GM12878 (cell line): ENCODE data around the gene SIX3. TPM values are rescaled to one million over a fixed set of nuclear protein-coding genes. Genes with fewer than 3 reads are reported as not detected.
A peak's percentile ranks its signal among the peaks of the same experiment; 100 is the strongest.

Experiments
- BCL11A ChIP-seq: IDR thresholded peaks from 2 replicates; pipeline ENCODE4 v1.6.1; 2011; ENCODE audit warnings: low read depth, low read length
- BHLHE40 ChIP-seq, 2 experiments: fragments of 450-650 bp in 1 of 2; IDR thresholded peaks; 2 replicates each; pipeline ENCODE4 v1.6.1; 2011 to 2017; ENCODE audit warnings: low read depth in 2 of 2, borderline replicate concordance in 1 of 2, improper control_type of control experiment in 1 of 2, low read length in 1 of 2, mild to moderate bottlenecking in 1 of 2
- CHD1 ChIP-seq: IDR thresholded peaks from 2 replicates; pipeline ENCODE4 v1.6.1; 2012; ENCODE audit warnings: low read depth, low read length, improper control_type of control experiment
- EGR1 ChIP-seq, 2 experiments: IDR thresholded peaks; 1 replicate in 1 of 2; 2 replicates in 1 of 2; pipeline ENCODE4 v1.6.1; 2011 to 2012; ENCODE audit warnings: low read depth in 2 of 2, low read length in 2 of 2, borderline replicate concordance in 1 of 2, mild to moderate bottlenecking in 1 of 2, moderate library complexity in 1 of 2
- EP300 ChIP-seq, 2 experiments: fragments of 150-350 bp in 1 of 2; IDR thresholded peaks; 2 replicates each; pipeline ENCODE4 v1.6.1; 2011 to 2012; ENCODE audit warnings: low read depth in 2 of 2, low read length in 2 of 2, borderline replicate concordance in 1 of 2, improper control_type of control experiment in 1 of 2, inconsistent platforms in 1 of 2; ENCODE audit not compliant: control insufficient read depth in 1 of 2
- ESRRA ChIP-seq: IDR thresholded peaks from 2 replicates; pipeline ENCODE4 v1.6.1; 2012; ENCODE audit warnings: mild to moderate bottlenecking, low read length, improper control_type of control experiment
- GATAD2B ChIP-seq: fragments of 450-650 bp; conservative IDR thresholded peaks from 2 replicates; pipeline ENCODE4 v1.6.1; 2017; ENCODE audit warnings: low read depth, mild to moderate bottlenecking, moderate library complexity
- IKZF2 ChIP-seq, 2 experiments: fragments of 450-650 bp; IDR thresholded peaks; 2 replicates each; pipeline ENCODE4 v1.6.1; 2017; ENCODE audit warnings: mild to moderate bottlenecking in 2 of 2, moderate library complexity in 2 of 2
- MTA2 ChIP-seq: fragments of 450-650 bp; IDR thresholded peaks from 2 replicates; pipeline ENCODE4 v1.6.1; 2016; ENCODE audit warnings: low read depth, mild to moderate bottlenecking, moderate library complexity
- POLR2AphosphoS5 ChIP-seq: IDR thresholded peaks from 2 replicates; pipeline ENCODE4 v1.6.1; 2011; ENCODE audit warnings: mild to moderate bottlenecking, low read length, inconsistent platforms
- RAD21 ChIP-seq: IDR thresholded peaks from 2 replicates; pipeline ENCODE4 v1.6.1; 2011; ENCODE audit warnings: mild to moderate bottlenecking, low read depth, low read length, moderate library complexity; ENCODE audit not compliant: insufficient read depth
- RB1 ChIP-seq: fragments of 450-650 bp; formaldehyde crosslinking; IDR thresholded peaks from 2 replicates; pipeline ENCODE4 v1.6.1; 2017; ENCODE audit warnings: mild to moderate bottlenecking, borderline replicate concordance
- RBBP5 ChIP-seq: fragments of 200-600 bp; sonication (generic); conservative IDR thresholded peaks from 2 replicates; pipeline ENCODE4 v1.6.1; 2016
- RCOR1 ChIP-seq: conservative IDR thresholded peaks from 2 replicates; pipeline ENCODE4 v1.6.1; 2012; ENCODE audit warnings: low read depth, low read length, improper control_type of control experiment
- SMC3 ChIP-seq: IDR thresholded peaks from 2 replicates; pipeline ENCODE4 v1.6.1; 2011; ENCODE audit warnings: low read length, improper control_type of control experiment, borderline replicate concordance
- SRF ChIP-seq, 2 experiments: IDR thresholded peaks; 2 replicates each; pipeline ENCODE4 v1.6.1; 2011; ENCODE audit warnings: low read depth in 2 of 2, low read length in 2 of 2, mild to moderate bottlenecking in 1 of 2, moderate library complexity in 1 of 2
- SUPT20H ChIP-seq: IDR thresholded peaks from 2 replicates; pipeline ENCODE4 v1.6.1; 2011; ENCODE audit warnings: low read depth, mild to moderate bottlenecking, low read length, moderate library complexity, borderline replicate concordance; ENCODE audit not compliant: control insufficient read depth
- TCF12 ChIP-seq: IDR thresholded peaks from 2 replicates; pipeline ENCODE4 v1.6.1; 2011; ENCODE audit warnings: low read depth, mild to moderate bottlenecking, low read length
- TCF3 ChIP-seq: IDR thresholded peaks from 2 replicates; pipeline ENCODE4 v1.6.1; 2012; ENCODE audit warnings: low read depth, mild to moderate bottlenecking, low read length, borderline replicate concordance; ENCODE audit not compliant: insufficient read depth
- YBX1 ChIP-seq: fragments of 450-650 bp; IDR thresholded peaks from 2 replicates; pipeline ENCODE4 v1.6.1; 2016; ENCODE audit warnings: antibody characterized with exemption
- YY1 ChIP-seq: IDR thresholded peaks from 2 replicates; pipeline ENCODE4 v1.6.1; 2011; ENCODE audit warnings: low read depth, mild to moderate bottlenecking, low read length
- ZNF274 ChIP-seq: IDR thresholded peaks from one replicate; pipeline ENCODE4 v1.8.0; 2011; ENCODE audit not compliant: insufficient read length, insufficient read depth
- ZNF622 ChIP-seq: fragments of 450-650 bp; IDR thresholded peaks from 2 replicates; pipeline ENCODE4 v1.6.1; 2017; ENCODE audit warnings: mild to moderate bottlenecking, inconsistent platforms
- polyA plus RNA-seq, 11 experiments: library from polyadenylated mRNA; depleted of rRNA in 4 of 11; unstranded in 6 of 11; stranded (reverse) in 5 of 11; fragments of >200 nt; fragmentation: Nextera tagmentation in 4 of 11; fragmentation: Illumina TruSeq in 1 of 11; extraction: Ambion mirVana in 4 of 11; extraction: Trizol in 1 of 11; gene quantifications; 1 replicate in 1 of 11; 2 replicates in 10 of 11; pipeline versions ENCODE4 v1.2.1 to v1.2.3, GENCODE V29; 2011 to 2016; ENCODE audit warnings: inconsistent platforms in 2 of 11, missing spikeins in 2 of 11, low read depth in 1 of 11
- total RNA-seq, 4 experiments: library from RNA; depleted of rRNA in 3 of 4; stranded (reverse); fragments of >200 nt in 3 of 4; fragmentation: Illumina TruSeq in 1 of 4; extraction: Trizol in 1 of 4; gene quantifications; 2 replicates each; pipeline versions ENCODE4 v1.2.1 to v1.2.3, GENCODE V29; 2013 to 2021
- TF ChIP-seq, protein P1 (sequence below): IDR thresholded peaks from 2 replicates; pipeline ENCODE4 v1.6.1; 2012; ENCODE audit warnings: low read depth, low read length, improper control_type of control experiment
- TF ChIP-seq, protein P2 (sequence below): fragments of 450-650 bp; IDR thresholded peaks from 2 replicates; pipeline ENCODE4 v1.6.1; 2017; ENCODE audit warnings: mild to moderate bottlenecking, moderate library complexity
- TF ChIP-seq, protein P3 (sequence below), 3 experiments: IDR thresholded peaks in 2 of 3; conservative IDR thresholded peaks in 1 of 3; 2 replicates each; pipeline ENCODE4 v1.5.1; 2011; ENCODE audit warnings: low read depth in 3 of 3, low read length in 3 of 3, mild to moderate bottlenecking in 3 of 3, control low read depth in 2 of 3, moderate library complexity in 2 of 3, inconsistent platforms in 1 of 3, mixed read lengths in 1 of 3; ENCODE audit not compliant: control insufficient read depth in 2 of 3, insufficient read depth in 1 of 3; ENCODE audit errors: extremely low read depth in 1 of 3

The SIX3 gene
- total and polyA plus RNA-seq, 10 of the 15 experiments (the other 5 are each of a cell fraction or from before 2014, with no cell fraction given), result 0.05 to 0.42 (median 0.13) TPM; not detected in 4

DNA sequence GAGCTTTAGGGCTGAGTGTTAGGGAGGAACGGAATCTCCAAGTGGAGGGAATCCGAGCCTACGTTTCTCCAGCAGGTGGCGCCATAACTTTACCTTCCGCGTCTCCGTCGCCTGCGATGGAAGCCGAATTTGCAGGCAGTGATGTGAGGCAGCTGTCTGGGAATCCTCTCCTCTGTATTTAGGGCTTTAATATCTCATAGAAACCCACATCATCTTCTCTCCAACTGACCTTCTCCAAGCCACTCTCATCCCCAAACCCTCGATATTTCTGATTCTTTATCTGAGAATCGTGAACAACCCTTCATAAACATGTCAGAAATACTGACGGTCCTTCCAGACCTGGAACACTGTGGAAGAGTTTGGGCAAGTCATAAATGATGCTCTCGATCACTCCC is 40.2 kb downstream of the SIX3 start (continued):
- TF ChIP-seq, protein P1, sequence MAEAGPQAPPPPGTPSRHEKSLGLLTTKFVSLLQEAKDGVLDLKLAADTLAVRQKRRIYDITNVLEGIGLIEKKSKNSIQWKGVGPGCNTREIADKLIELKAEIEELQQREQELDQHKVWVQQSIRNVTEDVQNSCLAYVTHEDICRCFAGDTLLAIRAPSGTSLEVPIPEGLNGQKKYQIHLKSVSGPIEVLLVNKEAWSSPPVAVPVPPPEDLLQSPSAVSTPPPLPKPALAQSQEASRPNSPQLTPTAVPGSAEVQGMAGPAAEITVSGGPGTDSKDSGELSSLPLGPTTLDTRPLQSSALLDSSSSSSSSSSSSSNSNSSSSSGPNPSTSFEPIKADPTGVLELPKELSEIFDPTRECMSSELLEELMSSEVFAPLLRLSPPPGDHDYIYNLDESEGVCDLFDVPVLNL, result no peak
- TF ChIP-seq ESRRA (no peak), SMC3 (peak; percentile 95), RBBP5 (no peak), RAD21 (peak; percentile 92), CHD1 (no peak), IKZF2 (IDR thresholded peaks at IDR 0.05) (no peak), RB1 (peak; percentile 64; the same call in 1 of the 2 replicates), POLR2AphosphoS5 (no peak), BCL11A (no peak), SUPT20H (no peak), ZNF622 (no peak), ZNF274 (no peak), TCF3 (no peak), EP300 (IDR thresholded peaks at IDR 0.05; ENCODE audit: borderline replicate concordance in 1 of 2, control insufficient read depth in 1 of 2, low read depth in 2 of 2, low read length in 2 of 2) (no peak), MTA2 (no peak), YBX1 (no peak), RCOR1 (no peak), BHLHE40 (IDR thresholded peaks at IDR 0.05; ENCODE audit: borderline replicate concordance in 1 of 2, low read depth in 2 of 2, low read length in 1 of 2) (no peak), EGR1 (IDR thresholded peaks at IDR 0.05; ENCODE audit: borderline replicate concordance in 1 of 2, low read depth in 2 of 2, low read length in 2 of 2) (no peak), TCF12 (0 out of 2 replicates have a peak, but pooled peaks have one; percentile 32), GATAD2B (no peak), SRF (IDR thresholded peaks at IDR 0.05; ENCODE audit: low read depth in 2 of 2, low read length in 2 of 2) (no peak), YY1 (0 out of 2 replicates have a peak, but pooled peaks have one; percentile 74)
- TF ChIP-seq, protein P2, sequence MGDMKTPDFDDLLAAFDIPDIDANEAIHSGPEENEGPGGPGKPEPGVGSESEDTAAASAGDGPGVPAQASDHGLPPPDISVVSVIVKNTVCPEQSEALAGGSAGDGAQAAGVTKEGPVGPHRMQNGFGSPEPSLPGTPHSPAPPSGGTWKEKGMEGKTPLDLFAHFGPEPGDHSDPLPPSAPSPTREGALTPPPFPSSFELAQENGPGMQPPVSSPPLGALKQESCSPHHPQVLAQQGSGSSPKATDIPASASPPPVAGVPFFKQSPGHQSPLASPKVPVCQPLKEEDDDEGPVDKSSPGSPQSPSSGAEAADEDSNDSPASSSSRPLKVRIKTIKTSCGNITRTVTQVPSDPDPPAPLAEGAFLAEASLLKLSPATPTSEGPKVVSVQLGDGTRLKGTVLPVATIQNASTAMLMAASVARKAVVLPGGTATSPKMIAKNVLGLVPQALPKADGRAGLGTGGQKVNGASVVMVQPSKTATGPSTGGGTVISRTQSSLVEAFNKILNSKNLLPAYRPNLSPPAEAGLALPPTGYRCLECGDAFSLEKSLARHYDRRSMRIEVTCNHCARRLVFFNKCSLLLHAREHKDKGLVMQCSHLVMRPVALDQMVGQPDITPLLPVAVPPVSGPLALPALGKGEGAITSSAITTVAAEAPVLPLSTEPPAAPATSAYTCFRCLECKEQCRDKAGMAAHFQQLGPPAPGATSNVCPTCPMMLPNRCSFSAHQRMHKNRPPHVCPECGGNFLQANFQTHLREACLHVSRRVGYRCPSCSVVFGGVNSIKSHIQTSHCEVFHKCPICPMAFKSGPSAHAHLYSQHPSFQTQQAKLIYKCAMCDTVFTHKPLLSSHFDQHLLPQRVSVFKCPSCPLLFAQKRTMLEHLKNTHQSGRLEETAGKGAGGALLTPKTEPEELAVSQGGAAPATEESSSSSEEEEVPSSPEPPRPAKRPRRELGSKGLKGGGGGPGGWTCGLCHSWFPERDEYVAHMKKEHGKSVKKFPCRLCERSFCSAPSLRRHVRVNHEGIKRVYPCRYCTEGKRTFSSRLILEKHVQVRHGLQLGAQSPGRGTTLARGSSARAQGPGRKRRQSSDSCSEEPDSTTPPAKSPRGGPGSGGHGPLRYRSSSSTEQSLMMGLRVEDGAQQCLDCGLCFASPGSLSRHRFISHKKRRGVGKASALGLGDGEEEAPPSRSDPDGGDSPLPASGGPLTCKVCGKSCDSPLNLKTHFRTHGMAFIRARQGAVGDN, result no peak
- TF ChIP-seq, protein P3, sequence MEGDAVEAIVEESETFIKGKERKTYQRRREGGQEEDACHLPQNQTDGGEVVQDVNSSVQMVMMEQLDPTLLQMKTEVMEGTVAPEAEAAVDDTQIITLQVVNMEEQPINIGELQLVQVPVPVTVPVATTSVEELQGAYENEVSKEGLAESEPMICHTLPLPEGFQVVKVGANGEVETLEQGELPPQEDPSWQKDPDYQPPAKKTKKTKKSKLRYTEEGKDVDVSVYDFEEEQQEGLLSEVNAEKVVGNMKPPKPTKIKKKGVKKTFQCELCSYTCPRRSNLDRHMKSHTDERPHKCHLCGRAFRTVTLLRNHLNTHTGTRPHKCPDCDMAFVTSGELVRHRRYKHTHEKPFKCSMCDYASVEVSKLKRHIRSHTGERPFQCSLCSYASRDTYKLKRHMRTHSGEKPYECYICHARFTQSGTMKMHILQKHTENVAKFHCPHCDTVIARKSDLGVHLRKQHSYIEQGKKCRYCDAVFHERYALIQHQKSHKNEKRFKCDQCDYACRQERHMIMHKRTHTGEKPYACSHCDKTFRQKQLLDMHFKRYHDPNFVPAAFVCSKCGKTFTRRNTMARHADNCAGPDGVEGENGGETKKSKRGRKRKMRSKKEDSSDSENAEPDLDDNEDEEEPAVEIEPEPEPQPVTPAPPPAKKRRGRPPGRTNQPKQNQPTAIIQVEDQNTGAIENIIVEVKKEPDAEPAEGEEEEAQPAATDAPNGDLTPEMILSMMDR (IDR thresholded peaks at IDR 0.05 in 2 of 3, conservative IDR thresholded peaks at IDR 0.05 in 1 of 3; ENCODE audit: control insufficient read depth in 2 of 3, extremely low read depth in 1 of 3, insufficient read depth in 1 of 3, low read depth in 3 of 3, low read length in 3 of 3), result peak; percentile 76 to 89 (median 77)
